GM21717 (cell line): Measurements from ENCODE around the gene OR5V1.
"Not testable (repeated sequence)": the region's sequence is repeated elsewhere in the genome, so short reads cannot be mapped to it uniquely, and the experiment has no call there.

Source experiments
- ATAC-seq: cut with Tn5 transposase; IDR thresholded peaks from one replicate; pipeline ENCODE4 v1.9.1; 2021; ENCODE audit warnings: mild to moderate bottlenecking, moderate library complexity; ENCODE audit not compliant: unreplicated experiment

OR5V1 gene

DNA sequence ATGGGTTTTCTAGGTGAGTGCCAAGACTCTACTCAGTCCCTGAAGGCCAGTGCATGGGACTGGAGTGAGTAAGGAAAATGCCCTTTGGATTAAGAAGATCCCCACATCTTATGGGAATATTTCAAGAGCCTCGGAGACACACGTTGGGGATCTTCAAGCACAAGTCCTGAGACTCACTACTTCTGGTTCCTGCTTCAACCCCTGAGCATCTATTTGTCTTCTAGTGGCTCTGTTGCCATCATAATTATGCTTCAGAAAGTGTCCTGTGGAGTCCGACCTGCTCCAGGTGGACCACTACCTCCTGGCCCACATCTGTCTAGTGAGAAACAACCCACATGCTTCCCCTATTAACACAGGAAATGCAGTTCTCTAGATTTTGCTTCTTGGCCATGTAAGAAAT is at the start of gene OR5V1:
Gene OR5V1 (minus strand): TSS at position 101 of the 400 bp plus-strand sequence. CDS start 12,670 bp downstream, outside the sequence.
- ATAC-seq = no peak

DNA sequence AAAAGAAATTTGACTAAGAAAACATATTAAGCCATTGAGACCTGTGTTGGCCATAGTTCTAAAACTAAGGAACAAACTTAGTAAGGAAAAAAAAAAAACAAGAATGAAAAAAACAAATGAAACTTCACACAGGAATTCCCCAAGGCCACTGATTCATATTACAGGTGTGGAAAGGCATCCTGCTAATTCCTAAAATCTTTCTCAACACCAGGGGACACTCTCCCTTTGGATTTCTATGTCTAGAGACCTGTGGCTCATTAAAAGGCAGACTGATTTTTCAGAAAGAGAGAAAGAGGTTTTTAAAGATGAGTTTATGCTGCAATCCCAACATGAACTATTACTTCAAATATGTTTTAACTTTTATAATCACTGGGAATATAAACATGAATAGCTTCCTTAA is 45.9 kb upstream of the OR5V1 start, which contains the start of gene OR12D1:
Gene OR12D1 (plus strand): TSS at position 341 of the 400 bp plus-strand sequence.
- no peak for ATAC-seq

DNA sequence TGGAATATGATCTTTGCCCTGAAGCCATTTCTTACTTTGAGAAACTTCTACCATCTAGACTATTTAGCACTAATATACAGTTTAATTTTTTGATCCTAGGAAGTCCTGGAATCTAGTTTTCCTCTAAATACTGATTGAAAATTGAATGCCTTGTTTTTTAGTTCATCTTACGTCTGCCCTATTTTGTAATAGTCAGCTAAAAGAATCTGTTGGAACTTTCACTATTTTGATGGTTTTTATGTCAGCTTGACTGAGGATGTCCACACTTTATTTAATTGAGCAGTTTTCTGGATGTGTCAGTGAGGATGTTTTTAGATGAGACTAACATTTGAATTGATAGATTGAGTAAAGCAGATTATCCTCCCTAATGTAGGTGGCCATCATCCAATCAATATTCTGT is 35.1 kb upstream of the OR5V1 start:
- ATAC-seq = no peak

DNA sequence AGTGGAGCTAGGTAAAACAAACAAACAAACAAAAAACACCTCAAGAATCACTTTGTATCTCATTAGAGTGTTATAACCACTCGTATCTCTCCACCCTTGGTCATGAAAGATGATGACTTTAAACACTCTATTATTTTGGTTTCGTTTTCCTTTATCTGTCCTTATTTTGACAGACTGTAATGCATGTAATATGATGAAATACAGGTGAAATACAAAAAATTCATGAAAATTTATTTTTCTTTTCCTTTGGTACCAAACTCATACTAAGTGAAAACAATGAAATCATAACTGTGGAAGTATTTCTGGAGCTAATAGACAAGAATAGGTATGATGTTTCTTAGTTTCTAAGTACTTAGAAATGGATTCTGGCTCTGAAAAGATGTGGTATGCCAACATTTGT is 30.9 kb upstream of the OR5V1 start:
- no peak for ATAC-seq

DNA sequence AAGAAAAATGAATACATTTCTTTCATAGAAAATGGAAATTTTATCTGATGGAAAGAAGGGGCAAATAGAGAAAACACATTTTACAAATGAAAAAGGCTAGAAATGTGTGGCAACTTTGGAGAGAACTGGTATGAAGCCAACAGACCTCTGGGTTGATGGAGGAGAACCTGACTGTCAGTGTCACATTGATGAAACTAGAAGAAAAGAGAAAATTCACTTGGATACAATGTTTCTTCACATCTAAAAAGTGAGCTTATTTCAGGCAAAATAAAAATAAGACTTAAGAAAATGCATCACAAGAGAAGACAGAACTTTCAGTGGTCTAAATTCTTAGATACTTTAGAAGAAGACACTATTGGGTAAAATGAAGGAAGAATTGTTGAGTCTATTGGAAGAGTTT is 26.7 kb upstream of the OR5V1 start, which contains the start of gene OR12D2:
Gene OR12D2 (plus strand): TSS at position 301 of the 400 bp plus-strand sequence. CDS start 1,069 bp downstream, outside the sequence.
- no peak for ATAC-seq

DNA sequence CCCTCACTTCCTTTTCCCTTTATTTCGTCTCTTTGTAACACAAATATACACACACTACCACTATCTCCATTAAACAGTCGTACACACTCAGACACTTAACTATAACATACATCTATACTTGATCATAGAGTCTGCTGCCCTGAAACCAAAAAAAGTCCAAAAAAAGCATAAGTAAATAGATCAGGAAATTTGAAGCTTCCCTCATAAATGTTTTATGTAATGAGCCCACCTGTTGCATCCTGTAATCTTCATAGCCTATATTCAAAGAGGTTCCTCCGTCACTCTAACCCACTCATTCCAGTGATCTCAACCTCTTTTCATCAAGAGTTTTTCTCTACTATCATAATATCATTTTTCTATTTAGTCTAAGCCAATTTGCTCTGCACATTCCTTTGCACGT is 19.9 kb upstream of the OR5V1 start:
- ATAC-seq = no peak

DNA sequence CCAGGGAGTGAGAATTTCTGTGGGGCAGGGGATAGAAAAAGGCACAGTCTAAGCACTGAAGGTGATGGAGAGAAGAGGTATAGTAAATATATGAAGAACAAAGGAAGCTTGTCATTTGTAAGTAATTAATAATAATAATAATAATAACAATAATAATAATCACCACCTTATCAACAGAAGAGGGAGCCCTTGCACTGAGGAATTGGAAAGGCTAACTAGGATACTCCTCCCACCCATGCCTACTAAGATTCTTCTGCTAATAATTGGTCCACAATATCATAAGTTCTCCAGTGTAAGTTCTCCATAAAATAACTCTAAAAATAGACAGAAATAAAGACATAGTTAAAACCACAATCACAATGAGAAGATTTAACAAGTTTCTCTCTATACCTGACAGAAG is 7.3 kb upstream of the OR5V1 start:
- no peak for ATAC-seq

DNA sequence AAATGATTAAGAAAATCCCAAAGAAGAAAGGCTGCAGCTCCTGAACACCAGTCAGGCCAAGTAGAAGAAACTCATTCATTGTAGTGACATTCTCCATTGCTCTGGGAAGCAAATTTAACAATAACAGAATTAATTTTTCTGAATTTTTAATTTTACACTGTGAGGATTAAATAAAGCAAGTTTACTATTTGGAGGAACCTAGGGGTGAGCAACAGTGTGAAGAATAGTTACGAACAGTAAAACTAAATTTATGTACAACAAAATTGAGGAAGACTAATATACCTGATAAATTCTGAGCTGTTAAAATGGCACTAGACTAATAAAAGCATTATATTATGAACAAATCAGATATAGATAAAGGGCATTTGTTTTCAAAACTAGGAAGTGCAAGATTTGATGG is 6.5 kb upstream of the OR5V1 start, which contains the start of gene OR12D3:
Gene OR12D3 (minus strand): TSS at position 101 of the 400 bp plus-strand sequence. CDS start 4 bp downstream, at position 97.
- ATAC-seq = no peak

DNA sequence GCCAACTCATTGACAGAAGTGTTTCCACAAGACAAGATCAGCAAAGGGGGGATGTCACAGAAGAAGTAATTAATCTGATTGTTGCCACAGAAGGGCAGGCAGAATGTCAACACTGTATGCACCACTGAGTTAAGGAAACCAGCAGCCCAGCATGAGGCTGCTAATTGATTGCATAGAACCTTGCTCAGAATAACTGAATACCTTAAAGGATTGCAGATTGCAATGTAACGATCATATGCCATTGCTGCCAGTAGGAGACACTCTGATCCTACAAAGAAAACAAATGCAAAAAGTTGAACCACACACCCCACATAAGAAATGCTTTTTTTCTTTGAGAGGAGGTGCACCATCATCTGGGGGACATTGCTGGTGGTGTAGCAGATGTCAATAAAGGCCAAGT is 13.1 kb downstream of the OR5V1 start:
- ATAC-seq = no peak

DNA sequence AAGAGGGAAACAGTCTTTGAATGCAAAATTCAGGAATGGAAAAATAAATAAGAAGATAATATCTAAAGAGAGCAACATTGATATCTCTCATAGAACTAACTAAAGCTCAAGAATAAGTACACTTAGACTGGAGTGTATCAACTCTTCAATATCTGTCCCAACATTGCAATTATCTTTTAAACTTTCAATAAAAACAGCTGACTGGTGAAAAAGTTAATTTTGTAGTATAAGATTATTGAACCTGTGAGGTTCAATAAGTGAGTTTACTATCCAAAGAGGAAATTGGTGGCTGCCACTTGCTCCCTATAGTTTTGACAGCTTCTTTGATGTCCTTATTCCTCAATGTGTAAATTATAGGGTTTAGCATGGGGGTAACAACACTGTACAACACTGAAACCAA is 13.7 kb downstream of the OR5V1 start:
- ATAC-seq = no peak

DNA sequence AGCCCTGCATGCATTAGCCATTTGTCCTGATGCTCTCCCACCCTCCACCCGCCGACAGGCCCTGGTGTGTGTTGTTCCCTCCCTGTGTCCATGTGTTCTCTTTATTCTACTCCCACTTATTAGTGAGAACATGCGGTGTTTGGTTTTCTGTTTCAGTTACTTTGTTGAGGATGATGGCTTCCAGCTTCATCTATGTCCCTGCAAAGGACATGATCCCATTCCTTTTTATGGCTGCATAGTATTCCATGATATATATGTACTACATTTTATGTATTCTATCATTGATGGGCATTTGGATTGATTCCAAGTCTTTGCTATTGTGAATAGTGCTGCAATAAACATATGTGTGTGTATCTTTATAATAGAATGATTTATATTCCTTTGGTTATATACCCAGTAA is 19.3 kb downstream of the OR5V1 start:
- not testable (repeated sequence) for ATAC-seq

DNA sequence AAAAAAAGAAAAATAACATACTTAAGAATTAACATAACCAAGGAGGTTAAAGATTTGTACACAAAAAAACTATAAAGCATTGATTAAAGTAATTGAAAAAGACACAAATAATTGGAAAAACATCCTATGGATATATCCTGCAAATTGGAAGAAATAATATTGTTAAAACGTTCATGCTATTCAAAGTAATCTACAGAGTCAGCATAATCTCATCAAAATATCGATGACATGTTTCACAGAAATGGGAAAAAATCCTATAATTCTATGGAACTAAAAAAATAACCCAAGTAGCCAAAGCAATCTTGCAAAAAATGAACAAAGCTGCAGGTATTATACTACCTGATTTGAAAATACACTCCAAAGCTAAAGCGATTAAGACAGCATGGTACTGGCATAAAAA is 23.3 kb downstream of the OR5V1 start:
- ATAC-seq = no peak

DNA sequence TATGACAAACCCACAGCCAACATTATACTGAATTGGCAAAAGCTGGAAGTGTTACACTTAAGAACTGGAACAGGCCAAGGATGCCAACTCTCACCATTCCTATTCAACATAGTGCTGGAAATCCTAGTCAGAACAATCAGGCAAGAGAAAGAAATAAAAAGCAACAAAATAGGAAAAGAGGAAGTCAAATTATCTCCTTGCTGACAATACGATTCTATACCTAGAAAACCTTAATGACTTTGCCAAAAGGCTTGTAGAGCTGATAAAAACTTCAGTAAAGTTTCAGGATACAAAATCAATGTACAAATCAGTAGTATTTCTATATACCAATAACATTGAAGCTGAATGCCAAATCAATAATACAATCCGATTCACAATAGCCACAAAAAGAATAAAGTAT is 32.4 kb downstream of the OR5V1 start:
- ATAC-seq = no peak

DNA sequence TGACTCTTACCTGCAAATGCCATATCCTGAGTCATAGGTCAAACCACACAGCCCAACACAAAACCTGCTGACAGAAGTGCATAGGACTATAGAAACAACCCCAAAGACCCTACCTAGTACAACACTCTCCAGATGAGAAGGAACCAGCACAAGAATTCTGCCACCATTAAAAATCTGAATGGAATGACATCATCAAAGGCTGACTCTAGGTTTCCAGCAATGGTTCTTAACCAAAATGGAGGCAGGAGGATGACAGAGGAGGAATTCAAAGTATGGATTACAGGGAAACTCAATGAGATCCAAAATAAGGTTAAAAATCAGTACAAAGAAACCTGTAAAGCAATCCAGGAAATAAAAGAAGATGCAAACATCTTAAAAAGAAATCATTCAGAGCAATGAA is 36.0 kb downstream of the OR5V1 start:
- ATAC-seq = no peak

DNA sequence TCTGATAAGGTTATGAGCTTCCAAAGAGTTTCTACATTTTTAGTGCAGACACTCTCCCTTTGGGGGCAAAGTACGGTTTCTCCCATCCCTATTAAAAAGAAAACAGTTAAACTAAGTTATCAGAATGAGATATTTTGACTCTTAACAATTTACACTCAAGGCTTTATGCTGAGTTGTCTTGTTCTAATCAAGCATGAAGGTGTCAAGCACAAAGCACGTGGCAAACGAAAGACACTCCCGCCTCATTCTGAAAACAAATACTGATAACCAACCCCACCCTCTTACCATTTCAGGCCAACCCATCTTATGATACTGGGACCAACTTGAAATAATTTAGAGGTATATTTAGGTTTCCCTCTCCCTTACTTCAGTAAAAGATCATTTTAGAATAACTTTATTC is 42.9 kb downstream of the OR5V1 start:
- no peak for ATAC-seq

DNA sequence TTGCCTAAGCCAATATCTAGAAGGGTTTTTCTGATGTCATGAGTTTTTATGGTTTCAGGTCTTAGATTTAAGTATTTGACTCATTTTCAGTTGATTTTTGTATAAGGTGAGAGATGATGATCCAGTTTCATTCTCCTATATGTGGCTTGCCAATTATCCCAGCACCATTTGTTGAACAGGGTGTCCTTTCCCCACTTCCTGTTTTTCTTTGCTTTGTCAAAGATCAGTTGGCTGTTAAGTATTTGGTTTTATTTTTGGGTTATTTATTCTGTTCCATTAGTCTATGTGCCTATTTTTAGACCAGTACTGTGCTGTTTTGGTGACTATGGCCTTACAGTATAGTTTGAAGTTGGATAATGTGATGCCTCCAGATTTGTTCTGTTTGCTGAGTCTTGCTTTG is 45.3 kb downstream of the OR5V1 start:
- not testable (repeated sequence) for ATAC-seq

DNA sequence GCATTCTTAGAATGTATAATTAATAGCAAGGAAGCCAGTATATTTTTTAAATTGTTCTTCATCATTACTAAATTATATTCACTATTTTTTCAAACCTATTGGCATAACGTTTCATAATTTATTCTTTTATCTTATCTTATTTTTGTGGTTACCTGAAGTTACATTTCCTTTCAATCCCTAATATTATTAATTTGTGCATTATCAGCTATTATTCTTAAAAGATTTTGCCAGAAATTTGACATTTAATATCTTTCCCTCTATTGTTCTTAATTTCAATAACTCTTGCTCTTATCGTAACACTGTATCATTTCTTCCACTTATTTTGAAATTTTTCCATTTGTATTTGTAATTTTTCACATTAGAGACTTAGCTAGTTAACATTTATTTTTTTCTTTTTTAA is 48.7 kb downstream of the OR5V1 start:
- ATAC-seq = no peak
